HCT116 (cell line): ENCODE measurements around the gene GALNT15. TPM values are rescaled to one million over a fixed set of nuclear protein-coding genes. Genes with fewer than 3 reads are reported as not detected.

Experiments used
- ATAC-seq: fragments of 200-7000 bp; cut with Tn5 transposase; 2 replicates; pipeline ENCODE4 v1.9.1; 2020; ENCODE audit warnings: mild to moderate bottlenecking, moderate library complexity
- BruUV-seq: library from RNA; stranded (reverse); fragments of 400-500 nt; replicated peaks from 2 replicates; lab custom pipeline; 2021; lab: Mats Ljungman, UMichigan
- CTCF ChIA-PET: fragments of 300-600 bp; sonication (Branson Sonifier 250); formaldehyde crosslinking; loops from one replicate; lab custom pipeline; 2021; ENCODE audit warnings: antibody characterized with exemption; lab: Charles Lee
- POLR2A ChIA-PET: fragments of 300-600, 350-600 bp; sonication (Branson Sonifier 250); formaldehyde crosslinking; loops from one replicate; lab custom pipeline; 2021; ENCODE audit warnings: antibody characterized with exemption; lab: Charles Lee
- RAD21 ChIA-PET, 2 experiments: fragments of 300-600 bp; sonication (Branson Sonifier 250); formaldehyde crosslinking; loops; one replicate each; lab custom pipeline; 2023; ENCODE audit warnings: low total read pairs in 2 of 2; ENCODE audit not compliant: uncharacterized antibody in 2 of 2, unreplicated experiment in 2 of 2, low non-redundant PET in 1 of 2; lab: Charles Lee
- DNase-seq: peaks from one replicate; pipeline ENCODE4 v3.0.0-alpha.2; 2010; ENCODE audit warnings: low read depth, low spot score
- H2AFZ ChIP-seq: fragments of 200-600 bp; shearing (Covaris generic), sonication (generic); 2 replicates; pipeline ENCODE4 v1.6.1; 2017; ENCODE audit warnings: low read depth, mixed run types, mixed read lengths, antibody characterized with exemption, low read length; ENCODE audit not compliant: poor library complexity, severe bottlenecking
- H3K27ac ChIP-seq: 2 replicates; pipeline ENCODE4 v1.5.1; 2012; ENCODE audit warnings: low read depth, low read length
- H3K27me3 ChIP-seq: fragments of 200-600 bp; sonication (generic); 2 replicates; pipeline ENCODE4 v1.6.1; 2016; ENCODE audit warnings: mixed run types, low read length, mixed read lengths; ENCODE audit not compliant: insufficient read depth
- H3K36me3 ChIP-seq, 2 experiments: fragments of 200-500 bp in 1 of 2; fragments of 200-600 bp in 1 of 2; sonication (Bioruptor generic) in 1 of 2; sonication (generic) in 1 of 2; 2 replicates each; pipeline versions ENCODE4 v1.5.1 to v1.6.1; 2014 to 2016; ENCODE audit warnings: low read length in 2 of 2, inconsistent platforms in 1 of 2, mixed read lengths in 1 of 2, mixed run types in 1 of 2; ENCODE audit not compliant: insufficient read depth in 2 of 2, control insufficient read depth in 1 of 2
- H3K4me1 ChIP-seq, 2 experiments: fragments of 200-600 bp in 1 of 2; sonication (generic) in 1 of 2; 2 replicates each; pipeline versions ENCODE4 v1.5.1 to v1.6.1; 2012 to 2017; ENCODE audit warnings: low read length in 2 of 2, inconsistent platforms in 1 of 2, mild to moderate bottlenecking in 1 of 2, mixed read lengths in 1 of 2, mixed run types in 1 of 2, moderate library complexity in 1 of 2; ENCODE audit not compliant: insufficient read depth in 2 of 2, control insufficient read depth in 1 of 2
- H3K4me2 ChIP-seq: fragments of 200-600 bp; sonication (generic); 2 replicates; pipeline ENCODE4 v1.6.1; 2017; ENCODE audit warnings: mixed run types, low read length, mixed read lengths
- H3K4me3 ChIP-seq, 2 experiments: fragments of 200-600 bp in 1 of 2; sonication (generic) in 1 of 2; replicated peaks in 1 of 2; 2 replicates each; pipeline ENCODE4 v1.5.1; 2011 to 2016; ENCODE audit warnings: low read length in 2 of 2, control low read depth in 1 of 2, low read depth in 1 of 2, mild to moderate bottlenecking in 1 of 2, mixed read lengths in 1 of 2, mixed run types in 1 of 2
- H3K79me2 ChIP-seq: fragments of 200-600 bp; sonication (generic); 2 replicates; pipeline ENCODE4 v1.6.1; 2017; ENCODE audit warnings: mild to moderate bottlenecking, mixed run types, low read length, moderate library complexity, mixed read lengths; ENCODE audit not compliant: insufficient read depth
- H3K9ac ChIP-seq: fragments of 200-600 bp; sonication (generic); 2 replicates; pipeline ENCODE4 v1.6.1; 2016; ENCODE audit warnings: low read length, mixed read lengths
- H3K9me2 ChIP-seq: fragments of 200-600 bp; sonication (generic), shearing (Covaris generic); 2 replicates; pipeline ENCODE4 v1.6.1; 2017; ENCODE audit warnings: mixed run types, mild to moderate bottlenecking, moderate library complexity; ENCODE audit not compliant: insufficient read depth
- H3K9me3 ChIP-seq, 2 experiments: fragments of 200-500 bp in 1 of 2; fragments of 200-600 bp in 1 of 2; sonication (Bioruptor generic) in 1 of 2; sonication (generic) in 1 of 2; 2 replicates each; pipeline ENCODE4 v1.6.1; 2014 to 2017; ENCODE audit warnings: low read length in 2 of 2, mixed read lengths in 2 of 2, inconsistent platforms in 1 of 2, low read depth in 1 of 2, mild to moderate bottlenecking in 1 of 2, mixed run types in 1 of 2, moderate library complexity in 1 of 2; ENCODE audit not compliant: control insufficient read depth in 1 of 2, insufficient read depth in 1 of 2
- H4K20me1 ChIP-seq: fragments of 200-600 bp; sonication (generic), shearing (Covaris generic); 2 replicates; pipeline ENCODE4 v1.6.1; 2017; ENCODE audit warnings: mixed run types, mild to moderate bottlenecking, moderate library complexity; ENCODE audit not compliant: insufficient read depth
- CEBPB ChIP-seq: IDR thresholded peaks from 2 replicates; pipeline ENCODE4 v1.6.1; 2012; ENCODE audit warnings: low read depth
- CTCF ChIP-seq, 3 experiments: fragments of 200-600 bp in 1 of 3; sonication (generic) in 1 of 3; IDR thresholded peaks in 2 of 3; conservative IDR thresholded peaks in 1 of 3; 2 replicates each; pipeline ENCODE4 v1.5.1; 2012 to 2017; ENCODE audit warnings: low read depth in 2 of 3, low read length in 2 of 3, antibody characterized with exemption in 1 of 3, borderline replicate concordance in 1 of 3, control low read depth in 1 of 3, mild to moderate bottlenecking in 1 of 3, mixed read lengths in 1 of 3, mixed run types in 1 of 3, moderate library complexity in 1 of 3; ENCODE audit not compliant: insufficient read depth in 1 of 3
- ELF1 ChIP-seq: IDR thresholded peaks from 2 replicates; pipeline ENCODE4 v1.6.1; 2012; ENCODE audit warnings: low read depth, borderline replicate concordance
- EZH2 ChIP-seq: fragments of 200-600 bp; sonication (generic); IDR thresholded peaks from 2 replicates; pipeline ENCODE4 v1.6.1; 2017; ENCODE audit warnings: antibody characterized with exemption, mixed run types
- EZH2phosphoT487 ChIP-seq: fragments of 200-600 bp; IDR thresholded peaks from 2 replicates; pipeline ENCODE4 v1.6.1; 2018; ENCODE audit warnings: antibody characterized with exemption, borderline replicate concordance
- FOSL1 ChIP-seq: IDR thresholded peaks from 2 replicates; pipeline ENCODE4 v1.6.1; 2012; ENCODE audit warnings: low read depth
- JUND ChIP-seq: IDR thresholded peaks from 2 replicates; pipeline ENCODE4 v1.6.1; 2012
- MAX ChIP-seq: IDR thresholded peaks from 2 replicates; pipeline ENCODE4 v1.6.1; 2012
- RAD21 ChIP-seq: IDR thresholded peaks from 2 replicates; pipeline ENCODE4 v1.6.1; 2012; ENCODE audit warnings: low read depth, mild to moderate bottlenecking
- REST ChIP-seq: IDR thresholded peaks from 2 replicates; pipeline ENCODE4 v1.6.1; 2012; ENCODE audit warnings: low read depth
- SIN3A ChIP-seq: IDR thresholded peaks from 2 replicates; pipeline ENCODE4 v1.6.1; 2012; ENCODE audit warnings: low read depth
- SP1 ChIP-seq: IDR thresholded peaks from 2 replicates; pipeline ENCODE4 v1.6.1; 2012; ENCODE audit warnings: low read depth
- TCF7L2 ChIP-seq: IDR thresholded peaks from 2 replicates; pipeline ENCODE4 v1.7.0; 2011; ENCODE audit warnings: borderline replicate concordance, inconsistent platforms; ENCODE audit not compliant: insufficient read depth, insufficient read length; ENCODE audit errors: extremely low read depth
- YY1 ChIP-seq: IDR thresholded peaks from 2 replicates; pipeline ENCODE4 v1.6.1; 2011; ENCODE audit warnings: low read length, low read depth, moderate library complexity, mild to moderate bottlenecking; ENCODE audit not compliant: insufficient replicate concordance; ENCODE audit errors: extremely low read depth
- intact Hi-C: fragments of 100-400 bp; cut with micrococcal nuclease; formaldehyde crosslinking; loops from 2 replicates; pipeline ENCODE4 v1.10.0; 2022
- total RNA-seq: library from RNA; stranded (reverse); gene quantifications from one replicate; pipeline ENCODE4 v1.2.1, GENCODE V29; 2021; ENCODE audit not compliant: unreplicated experiment
- TF ChIP-seq, protein P1 (sequence below): IDR thresholded peaks from 2 replicates; pipeline ENCODE4 v1.6.1; 2012
- TF ChIP-seq, protein P2 (sequence below): IDR thresholded peaks from 2 replicates; pipeline ENCODE4 v1.6.1; 2011; ENCODE audit warnings: mild to moderate bottlenecking, low read length, moderate library complexity; ENCODE audit not compliant: insufficient replicate concordance; ENCODE audit errors: extremely low read depth

GALNT15 gene
- total RNA-seq, 1 experiment from 2014 or later: 0.05 TPM

- TF ChIP-seq CTCF (IDR thresholded peaks at IDR 0.05 in 2 of 3, conservative IDR thresholded peaks at IDR 0.05 in 1 of 3; ENCODE audit: borderline replicate concordance in 1 of 3, insufficient read depth in 1 of 3, low read depth in 2 of 3, low read length in 2 of 3) (no peak), SIN3A (no peak), RAD21 (no peak), ELF1 (no peak)
- TF ChIP-seq, protein P1, sequence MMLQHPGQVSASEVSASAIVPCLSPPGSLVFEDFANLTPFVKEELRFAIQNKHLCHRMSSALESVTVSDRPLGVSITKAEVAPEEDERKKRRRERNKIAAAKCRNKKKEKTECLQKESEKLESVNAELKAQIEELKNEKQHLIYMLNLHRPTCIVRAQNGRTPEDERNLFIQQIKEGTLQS: no peak
These were observed 17.1 kb downstream of the GALNT15 start (continued) for GRCh38 chr3:16191591-16191990.

GRCh38 chr3:16192176-16192811, 17.8 kb downstream of the GALNT15 start:
- Histone ChIP-seq H3K9me3 (no peaks in the 10 kb centered on the region), H3K4me1 (no peaks in the 10 kb centered on the region), H3K4me2 (no peak overlapping the region), H3K4me3 (no peak overlapping the region), H3K9me2 (no peaks in the 10 kb centered on the region), H3K9ac (no peak overlapping the region), H3K79me2 (no peaks in the 10 kb centered on the region), H2AFZ (no peak overlapping the region), H3K27ac (no peak overlapping the region), H4K20me1 (no peaks in the 10 kb centered on the region), H3K27me3 (no peaks in the 10 kb centered on the region), H3K36me3 (no peaks in the 10 kb centered on the region)
- intact Hi-C loops: no loop called here
- ChIA-PET POLR2A (no interaction called here), RAD21 (no interaction called here), CTCF (interaction anchor here (2.0 kb wide), 1 partner anchor 14 kb away, joined by 6 read pairs; no protein-coding TSS in a partner anchor)
- ATAC-seq (no peak), DNase-seq (no peak)
- no TSS peak for BruUV-seq
- no peak for TF ChIP-seq CEBPB
- no peak for TF ChIP-seq RAD21
- no peak for TF ChIP-seq FOSL1
- TF ChIP-seq, protein P1: no peak
- TF ChIP-seq TCF7L2: no peak
- TF ChIP-seq SP1: no peak
- no peak for TF ChIP-seq MAX
- TF ChIP-seq, protein P2, sequence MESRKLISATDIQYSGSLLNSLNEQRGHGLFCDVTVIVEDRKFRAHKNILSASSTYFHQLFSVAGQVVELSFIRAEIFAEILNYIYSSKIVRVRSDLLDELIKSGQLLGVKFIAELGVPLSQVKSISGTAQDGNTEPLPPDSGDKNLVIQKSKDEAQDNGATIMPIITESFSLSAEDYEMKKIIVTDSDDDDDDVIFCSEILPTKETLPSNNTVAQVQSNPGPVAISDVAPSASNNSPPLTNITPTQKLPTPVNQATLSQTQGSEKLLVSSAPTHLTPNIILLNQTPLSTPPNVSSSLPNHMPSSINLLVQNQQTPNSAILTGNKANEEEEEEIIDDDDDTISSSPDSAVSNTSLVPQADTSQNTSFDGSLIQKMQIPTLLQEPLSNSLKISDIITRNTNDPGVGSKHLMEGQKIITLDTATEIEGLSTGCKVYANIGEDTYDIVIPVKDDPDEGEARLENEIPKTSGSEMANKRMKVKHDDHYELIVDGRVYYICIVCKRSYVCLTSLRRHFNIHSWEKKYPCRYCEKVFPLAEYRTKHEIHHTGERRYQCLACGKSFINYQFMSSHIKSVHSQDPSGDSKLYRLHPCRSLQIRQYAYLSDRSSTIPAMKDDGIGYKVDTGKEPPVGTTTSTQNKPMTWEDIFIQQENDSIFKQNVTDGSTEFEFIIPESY: no peak
- no peak for TF ChIP-seq YY1
- TF ChIP-seq REST: no peak
- no peak for TF ChIP-seq EZH2phosphoT487
- no peak for TF ChIP-seq JUND
- no peak for TF ChIP-seq EZH2
